DMS 273 treated with DMSO at 0.1 percent for 48 hours (cell line): ENCODE data around the gene RAC2.

Experiments
- DNase-seq: peaks from one replicate; lab custom pipeline; 2025; lab: John Stamatoyannopoulos, UW

RAC2 gene

DNA sequence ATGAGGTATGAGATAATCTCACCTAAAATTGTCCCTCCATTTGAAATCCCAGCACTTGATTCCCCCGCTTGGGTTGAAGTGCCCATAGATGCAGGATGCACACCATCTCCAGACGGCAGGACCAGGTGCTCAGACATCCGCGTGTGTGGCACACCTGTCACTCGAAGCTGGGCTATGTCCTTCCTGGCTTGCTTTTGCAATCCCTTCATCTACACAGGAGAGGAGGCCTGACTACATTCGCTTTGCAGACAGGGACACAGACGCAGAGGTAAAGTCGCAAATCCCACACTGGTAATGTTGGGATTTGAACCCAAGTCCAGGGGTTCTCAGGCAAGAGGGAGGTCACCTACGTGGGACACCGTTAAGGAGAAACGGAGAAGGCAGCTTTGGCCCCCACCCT, 31.1 kb upstream of the RAC2 start:
- no peak for DNase-seq

DNA sequence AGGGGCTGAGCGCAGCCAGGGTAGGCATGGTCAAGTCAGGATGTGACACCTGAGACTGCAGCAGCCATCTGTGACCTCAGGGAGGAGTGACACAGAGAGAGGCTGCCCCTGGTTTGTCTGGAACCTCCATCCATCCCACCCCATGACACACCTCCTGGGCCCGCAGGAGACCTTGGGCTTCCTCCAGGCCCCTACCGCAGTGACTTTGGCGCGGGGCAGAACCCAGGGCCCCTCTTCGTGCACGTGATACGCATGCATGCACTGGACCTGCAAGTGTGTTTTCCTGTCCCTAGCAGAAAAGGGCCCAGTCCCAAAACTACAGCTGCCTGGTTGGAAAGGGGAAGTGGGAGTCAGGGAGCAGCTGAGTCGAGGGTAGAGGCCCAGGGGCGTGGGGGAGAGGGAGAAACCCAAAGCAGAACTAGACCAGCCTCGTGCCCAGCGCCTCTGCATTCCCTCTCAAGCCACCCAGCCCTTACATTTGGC, 30.4 kb upstream of the RAC2 start:
- no peak for DNase-seq

DNA sequence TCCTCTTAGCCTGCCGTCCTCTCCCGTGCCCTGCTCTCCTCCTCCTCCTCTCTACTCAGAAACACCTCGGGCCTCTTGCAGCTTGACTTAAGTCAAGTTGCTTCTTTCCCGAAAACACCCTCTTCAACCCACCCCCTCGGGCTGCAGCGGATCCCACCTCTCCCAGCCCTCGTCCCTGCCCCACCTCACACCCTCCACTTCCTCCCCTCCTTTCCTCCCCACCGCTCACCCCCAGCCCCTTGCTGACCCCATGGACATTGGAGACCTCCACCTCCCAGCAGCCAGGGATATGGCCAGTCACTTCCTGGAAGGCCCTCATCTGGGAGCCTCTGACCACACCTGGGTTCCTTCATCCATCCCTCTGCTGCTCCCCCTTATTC, 29.8 kb upstream of the RAC2 start:
- no peak for DNase-seq

DNA sequence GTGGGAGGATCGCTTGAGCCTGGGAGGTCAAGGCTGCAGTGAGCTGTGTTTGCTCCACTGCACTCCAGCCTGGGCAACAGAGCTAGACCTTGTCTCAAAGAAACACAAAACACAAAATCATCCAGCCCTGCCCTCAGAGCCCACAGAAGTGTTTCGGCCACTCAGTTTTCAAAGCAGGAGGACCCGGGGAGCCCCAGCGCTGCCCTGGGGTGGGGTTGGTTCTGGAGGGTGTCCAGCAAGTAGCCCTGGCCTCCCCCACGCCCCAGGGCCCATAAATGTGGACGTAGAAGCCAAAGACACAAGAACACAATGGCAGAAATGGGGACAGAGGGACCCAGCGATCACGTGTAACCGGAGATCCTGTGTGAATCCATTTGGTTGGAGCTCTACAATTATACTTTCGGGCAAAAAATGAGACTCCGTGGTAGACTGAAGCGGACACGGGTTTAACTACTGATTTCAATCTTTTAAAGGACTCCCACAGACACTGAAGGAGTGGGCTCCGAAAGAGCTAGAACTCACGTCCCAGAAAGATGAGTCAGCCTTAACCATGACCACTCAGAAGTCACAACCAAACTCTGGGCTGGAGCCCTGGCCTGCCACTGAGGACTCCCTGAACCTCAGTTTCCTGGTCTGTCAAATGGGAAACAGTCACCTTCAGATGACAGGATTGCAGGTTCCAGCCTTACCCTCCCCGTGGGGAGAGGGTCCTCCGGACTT, 29.2 kb upstream of the RAC2 start:
- DNase-seq: no peak

DNA sequence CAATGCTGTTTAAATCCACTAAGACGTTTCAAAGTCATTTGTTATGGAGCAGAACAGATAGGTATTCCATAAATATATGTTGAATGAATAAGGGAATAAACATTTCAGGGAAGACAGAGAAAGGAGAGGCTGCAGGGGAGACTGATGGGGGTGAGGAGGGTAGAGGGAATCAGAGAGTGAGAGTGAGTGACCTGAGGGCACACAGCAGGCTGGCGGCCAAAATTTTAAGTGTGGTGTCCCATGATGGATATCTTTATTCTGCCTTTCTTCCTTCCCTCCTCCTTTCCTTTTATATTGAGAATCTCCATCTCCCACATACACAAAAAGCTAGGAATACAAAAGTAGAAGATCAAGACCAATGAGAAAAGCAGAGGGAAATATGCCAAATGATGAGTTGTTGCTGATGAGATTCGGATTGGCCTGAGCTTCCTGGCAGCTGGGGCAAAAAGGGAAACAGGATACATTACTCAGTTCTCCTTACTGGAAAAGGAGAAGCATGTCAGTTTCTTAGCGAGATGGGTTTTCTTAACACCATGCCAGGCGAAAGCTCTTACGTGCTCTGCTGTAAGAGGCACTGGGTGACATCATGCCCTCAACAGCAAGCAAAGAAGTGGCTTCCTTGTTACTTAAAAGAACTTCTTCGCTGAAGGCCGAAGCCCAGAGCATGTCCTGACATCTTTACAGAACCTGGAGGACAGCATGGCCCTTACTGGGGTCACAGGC, 27.0 kb upstream of the RAC2 start:
- no peak for DNase-seq

DNA sequence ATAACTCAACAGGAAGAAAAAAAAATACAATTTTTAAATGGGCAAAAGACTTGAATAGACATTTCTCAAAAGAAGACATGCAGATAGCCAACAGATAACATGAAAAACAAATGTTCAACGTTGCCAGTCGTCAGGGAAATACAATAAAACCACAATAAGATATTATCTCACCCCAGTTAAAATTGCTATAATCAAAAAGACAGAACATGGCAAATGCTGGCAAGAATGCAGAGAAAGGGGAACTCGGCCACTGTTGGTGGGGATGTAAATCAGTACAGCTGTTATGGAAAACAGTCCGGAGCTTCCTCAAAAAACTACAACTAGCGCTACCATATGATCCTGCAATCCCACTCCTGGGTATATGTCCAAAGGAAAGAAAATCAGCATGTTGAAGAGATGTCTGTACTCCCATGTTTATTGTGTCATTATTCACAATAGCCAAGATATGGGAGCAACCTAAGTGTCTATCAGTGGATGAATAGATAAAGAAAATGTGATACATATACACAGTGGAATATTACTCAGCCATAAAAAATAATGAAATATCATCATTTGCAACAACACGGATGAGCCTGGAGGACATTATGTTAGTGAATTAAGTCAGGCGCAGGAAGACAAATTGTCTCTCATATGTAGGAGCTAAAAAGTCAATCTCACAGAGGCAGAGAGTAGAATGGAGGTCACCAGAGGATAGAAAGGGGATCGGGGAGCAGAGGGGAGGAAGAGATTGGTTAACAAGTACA, 26.0 kb upstream of the RAC2 start:
- DNase-seq: no peak

DNA sequence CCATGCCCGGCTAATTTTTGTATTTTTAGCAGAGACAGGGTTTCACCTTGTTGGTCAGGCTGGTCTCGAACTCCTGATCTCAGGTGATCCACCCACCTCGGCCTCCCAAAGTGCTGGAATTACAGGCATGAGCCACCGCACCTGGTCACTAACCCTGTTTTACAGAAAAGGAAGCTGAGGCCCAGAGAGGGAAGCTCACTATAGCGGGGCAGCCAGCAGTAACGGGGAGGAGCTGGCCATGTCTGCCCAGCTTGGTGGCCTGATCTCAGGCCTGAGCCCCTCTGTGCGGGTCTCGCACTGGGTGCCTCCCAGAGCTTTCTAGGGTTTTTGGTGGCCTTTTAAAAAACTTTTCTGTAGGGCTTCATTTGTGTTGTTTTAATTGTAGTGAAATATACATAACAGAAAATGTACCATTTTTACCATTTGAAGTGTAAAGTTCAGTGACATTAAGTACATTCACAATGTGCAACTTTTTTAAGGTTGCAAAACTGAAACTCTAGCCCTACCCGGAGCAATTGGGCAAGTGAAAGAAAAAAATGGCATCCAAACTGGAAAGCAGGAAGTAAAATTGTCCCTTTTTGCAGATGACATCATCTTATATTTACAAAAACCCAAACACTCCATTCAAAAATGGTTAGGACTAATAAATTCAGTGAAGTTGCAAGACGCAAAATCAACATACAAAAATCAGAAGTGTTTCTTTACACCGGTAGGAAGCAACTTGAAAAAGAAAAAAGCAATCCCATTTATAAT, 23.8 kb upstream of the RAC2 start:
- DNase-seq: no peak

DNA sequence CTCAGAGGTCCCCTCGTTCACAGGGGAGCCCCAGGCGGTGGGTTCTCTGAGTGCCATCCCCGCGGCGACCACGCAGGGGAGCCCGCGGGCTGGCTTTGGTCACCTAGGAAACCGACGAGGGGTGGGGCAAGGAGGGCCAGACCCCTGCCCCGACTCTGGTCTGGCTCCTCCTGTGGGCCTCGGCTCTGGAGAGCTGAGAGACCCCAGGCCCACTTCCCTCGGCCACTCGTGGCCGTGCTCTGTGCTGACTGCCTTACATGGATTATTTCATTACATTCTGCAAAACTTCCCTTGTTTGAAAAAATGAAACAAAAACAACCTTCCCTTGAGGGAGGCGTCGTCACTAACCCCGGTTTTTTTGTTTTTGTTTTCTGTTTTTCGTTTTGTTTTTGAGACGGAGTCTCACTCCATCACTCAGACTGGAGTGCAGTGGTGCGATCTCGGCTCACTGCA, 23.1 kb upstream of the RAC2 start:
- no peak for DNase-seq

DNA sequence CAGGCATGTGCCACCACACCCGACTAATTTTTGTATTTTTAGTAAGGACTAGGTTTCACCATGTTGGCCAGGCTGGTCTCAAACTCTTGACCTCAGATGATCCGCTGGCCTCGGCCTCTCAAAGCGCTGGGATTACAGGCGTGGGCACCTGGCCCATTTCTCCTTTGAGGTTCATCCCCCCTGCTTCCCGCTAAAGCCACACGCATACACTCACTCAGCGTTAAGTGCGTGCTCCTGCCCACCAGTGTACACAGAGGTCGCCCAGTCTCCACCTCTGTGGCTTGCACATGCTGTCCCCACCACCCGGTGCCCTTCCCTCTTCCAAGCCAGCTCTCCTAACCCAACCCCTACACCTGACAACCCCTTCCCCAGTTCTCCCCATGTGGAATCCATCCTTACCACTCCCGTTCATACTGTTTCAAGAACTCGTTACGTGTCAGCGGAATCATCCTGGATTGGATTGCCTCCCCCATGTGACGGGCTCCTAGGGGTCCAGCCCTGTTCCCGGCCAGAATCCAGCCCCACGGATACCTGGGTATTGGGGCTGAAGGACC, 22.6 kb upstream of the RAC2 start:
- no peak for DNase-seq

DNA sequence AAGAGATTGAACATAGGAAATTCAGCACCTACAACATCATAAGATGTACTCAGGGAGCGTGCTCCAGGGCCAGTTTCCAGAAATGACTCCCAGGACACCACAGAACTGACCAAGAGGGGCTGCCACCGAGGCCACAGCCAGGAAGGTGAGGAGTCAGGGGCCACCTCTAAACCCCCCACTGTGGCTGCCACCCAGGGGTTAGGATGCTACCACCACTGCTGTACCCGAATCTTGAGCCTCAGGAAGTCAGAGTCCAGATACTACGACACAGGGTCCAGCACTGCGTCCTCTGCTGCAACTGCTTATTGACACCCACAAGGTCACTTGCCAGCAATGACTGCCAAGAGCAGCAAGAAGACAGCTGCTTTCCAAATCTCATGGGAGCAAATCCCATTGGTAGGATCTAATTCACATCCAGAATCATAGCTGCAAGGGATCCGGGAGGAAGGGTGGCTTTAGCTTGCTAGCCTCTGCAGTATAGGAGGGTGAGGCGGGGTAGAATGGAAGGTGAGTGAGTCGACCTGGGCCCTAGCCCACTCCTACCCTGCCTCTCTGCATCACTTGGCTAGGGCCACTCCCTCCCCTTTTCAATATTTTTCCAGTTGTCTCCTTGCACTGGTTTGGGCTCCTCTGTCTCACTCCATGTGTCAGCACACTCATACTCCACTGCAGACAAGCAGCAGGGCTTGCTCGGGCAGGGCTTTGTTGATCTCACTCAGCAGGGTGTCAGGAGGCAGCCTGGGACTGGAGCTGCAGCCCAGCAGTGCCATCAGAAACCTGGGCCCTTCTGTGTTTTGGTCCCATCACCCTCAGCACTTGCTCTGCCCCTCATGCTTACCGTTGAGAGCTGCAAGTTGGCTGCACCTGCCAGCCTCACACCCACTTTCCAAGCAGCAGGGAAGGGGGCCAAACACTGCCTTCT, 20.2 kb upstream of the RAC2 start:
- no peak for DNase-seq

DNA sequence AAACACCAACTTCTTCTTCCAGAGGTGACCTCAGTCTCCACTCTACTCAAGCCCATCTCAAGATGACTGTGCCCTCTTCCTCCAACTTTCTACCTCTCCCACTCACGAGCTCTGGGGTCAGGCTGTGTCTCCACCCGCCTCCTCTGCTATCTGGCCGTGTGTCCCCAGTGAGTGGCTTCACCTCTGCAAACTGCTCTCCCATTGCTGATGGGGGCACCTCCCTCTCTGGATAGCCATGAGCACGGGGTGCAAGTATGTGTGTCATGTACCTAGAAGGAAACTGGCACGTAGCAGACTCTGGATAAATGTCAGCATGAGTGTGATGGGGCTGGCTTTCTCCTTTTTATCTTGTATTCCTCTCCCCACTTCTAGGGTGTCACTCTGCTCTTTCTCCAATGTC, 18.3 kb upstream of the RAC2 start:
- DNase-seq: no peak

DNA sequence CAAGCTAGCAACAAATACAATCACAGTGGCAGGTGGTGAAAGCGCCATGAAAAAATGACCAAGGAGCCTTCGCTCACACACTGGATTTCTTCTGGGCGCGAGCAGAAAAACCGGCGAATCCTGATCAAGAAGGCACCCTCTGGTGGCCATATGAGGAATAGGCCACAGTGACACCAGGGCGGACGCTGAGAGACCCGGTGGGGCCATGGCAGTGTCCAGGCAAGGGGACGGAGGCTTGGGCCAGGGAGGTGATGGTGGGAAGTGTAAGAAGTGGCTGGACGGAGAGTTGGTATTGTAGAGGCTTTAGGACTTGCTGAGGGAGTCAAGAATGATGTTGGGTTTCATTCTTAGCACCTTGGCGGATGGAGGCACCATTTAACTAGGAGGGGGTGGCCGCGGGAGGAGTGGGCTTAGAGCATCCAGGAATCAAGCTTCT, 16.9 kb upstream of the RAC2 start:
- no peak for DNase-seq

DNA sequence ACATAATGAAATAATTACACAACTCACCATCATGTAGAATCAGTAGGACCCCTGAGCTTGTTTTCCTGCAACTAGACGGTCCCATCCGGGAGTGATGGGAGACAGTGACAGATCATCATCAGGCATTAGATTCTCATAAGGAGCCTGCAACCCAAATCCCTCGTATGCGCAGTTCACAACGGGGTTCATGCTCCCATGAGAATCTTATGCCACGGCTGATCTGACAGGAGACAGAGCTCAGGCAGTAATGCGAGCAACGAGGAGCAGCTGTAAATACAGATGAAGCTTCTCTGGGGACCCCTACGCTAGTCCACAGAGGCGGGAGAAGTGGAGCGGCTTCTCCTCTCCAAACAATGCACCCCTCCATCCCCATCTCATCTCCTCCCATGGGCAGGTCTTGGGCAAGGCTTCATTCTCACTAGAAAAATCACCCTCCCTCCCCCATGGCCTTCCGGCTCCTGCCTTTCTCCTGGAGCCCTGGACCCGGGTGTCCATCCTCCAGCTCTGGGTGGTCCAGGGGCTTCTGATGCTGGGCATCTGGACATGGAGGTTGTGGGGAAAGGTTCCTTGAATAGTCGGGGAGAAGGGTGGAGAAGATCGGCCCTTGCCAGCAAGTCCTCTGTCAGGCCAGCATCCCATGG, 16.2 kb upstream of the RAC2 start:
- DNase-seq: no peak

DNA sequence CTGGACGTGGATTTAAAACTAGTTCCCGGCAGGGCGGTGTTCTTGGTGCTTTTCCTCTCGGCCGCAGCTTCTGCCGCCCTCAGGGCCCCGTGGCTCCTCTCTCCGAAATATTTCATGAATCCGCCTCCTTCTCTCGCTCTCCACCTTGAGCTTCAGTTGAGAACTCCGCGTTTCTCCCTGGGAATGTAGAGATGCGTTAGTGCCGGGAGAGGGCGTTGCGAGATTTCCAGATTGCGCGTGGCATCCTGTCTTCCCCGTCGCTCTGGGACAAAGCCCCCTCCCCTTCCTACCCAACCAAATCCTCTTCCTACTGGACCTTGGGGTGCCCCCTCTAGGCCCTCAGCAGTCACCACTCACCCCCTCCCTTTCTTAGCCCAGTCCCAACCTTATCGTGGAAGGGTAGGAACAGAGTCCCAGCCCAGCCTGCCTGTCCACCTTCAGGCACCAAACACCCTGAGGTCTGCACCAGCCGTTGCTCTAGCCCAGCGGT, 15.5 kb upstream of the RAC2 start:
- no peak for DNase-seq

DNA sequence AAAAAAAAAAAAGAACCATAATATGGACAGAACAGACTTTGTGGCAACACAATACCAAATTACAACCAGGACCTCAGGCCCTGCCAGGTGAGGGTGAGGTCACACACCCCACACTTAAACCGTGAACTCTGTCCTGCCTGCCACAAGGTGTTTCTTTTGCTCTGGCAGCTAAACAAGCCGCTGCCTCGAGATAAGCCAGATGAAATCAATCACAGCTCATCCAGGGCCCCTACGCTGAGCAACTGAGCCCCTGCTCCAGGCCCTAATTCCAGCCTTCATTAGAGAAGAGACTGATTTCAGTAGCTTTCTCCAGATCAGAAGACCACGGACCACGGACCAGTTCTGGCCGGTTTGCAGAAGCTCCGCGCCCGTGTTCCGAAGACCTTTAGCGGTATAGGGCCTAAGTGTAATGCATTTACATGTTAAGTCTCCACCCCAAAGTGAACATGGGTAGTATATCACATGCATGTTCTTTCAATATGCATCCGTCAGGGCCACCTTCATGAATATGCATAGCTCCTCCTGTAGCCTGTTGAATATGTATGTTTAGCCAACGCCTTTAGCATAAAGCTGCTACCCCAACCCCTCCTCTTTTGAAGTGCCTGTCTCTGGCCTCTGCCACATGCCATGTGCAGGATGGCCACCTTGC, 14.8 kb upstream of the RAC2 start:
- DNase-seq: no peak

DNA sequence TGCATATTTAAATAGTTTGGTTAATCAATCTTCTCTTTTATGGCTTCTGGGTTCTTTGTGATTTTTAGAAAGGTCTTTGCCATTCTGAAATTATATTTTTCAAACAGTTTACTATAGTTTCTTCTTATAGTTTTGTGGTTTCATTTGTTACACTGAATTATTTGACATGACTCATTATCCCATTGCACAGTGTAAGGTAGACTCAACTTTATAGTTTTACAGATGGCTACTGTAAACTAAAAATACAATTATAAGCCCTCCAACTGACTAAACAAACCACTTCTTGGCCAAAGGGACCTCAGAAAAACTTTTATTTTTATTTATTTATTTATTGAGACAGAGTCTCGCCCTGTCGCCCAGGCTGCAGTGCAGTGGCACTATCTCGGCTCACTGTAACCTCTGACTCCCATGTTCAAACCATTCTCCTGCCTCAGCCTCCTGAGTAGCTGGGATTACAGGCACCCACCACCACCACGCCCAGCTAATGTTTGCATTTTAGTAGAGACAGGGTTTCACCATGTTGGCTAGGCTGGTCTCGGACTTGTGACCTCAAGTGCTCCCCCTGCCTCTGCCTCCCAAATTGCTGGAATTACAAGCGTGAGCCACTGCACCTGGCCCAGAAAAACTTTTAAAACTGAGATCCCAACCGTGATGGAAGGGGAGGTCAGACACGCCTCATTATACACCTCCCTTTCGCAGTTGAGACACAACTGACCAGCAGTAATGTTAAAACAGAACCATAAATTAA, 14.1 kb upstream of the RAC2 start:
- DNase-seq: no peak

DNA sequence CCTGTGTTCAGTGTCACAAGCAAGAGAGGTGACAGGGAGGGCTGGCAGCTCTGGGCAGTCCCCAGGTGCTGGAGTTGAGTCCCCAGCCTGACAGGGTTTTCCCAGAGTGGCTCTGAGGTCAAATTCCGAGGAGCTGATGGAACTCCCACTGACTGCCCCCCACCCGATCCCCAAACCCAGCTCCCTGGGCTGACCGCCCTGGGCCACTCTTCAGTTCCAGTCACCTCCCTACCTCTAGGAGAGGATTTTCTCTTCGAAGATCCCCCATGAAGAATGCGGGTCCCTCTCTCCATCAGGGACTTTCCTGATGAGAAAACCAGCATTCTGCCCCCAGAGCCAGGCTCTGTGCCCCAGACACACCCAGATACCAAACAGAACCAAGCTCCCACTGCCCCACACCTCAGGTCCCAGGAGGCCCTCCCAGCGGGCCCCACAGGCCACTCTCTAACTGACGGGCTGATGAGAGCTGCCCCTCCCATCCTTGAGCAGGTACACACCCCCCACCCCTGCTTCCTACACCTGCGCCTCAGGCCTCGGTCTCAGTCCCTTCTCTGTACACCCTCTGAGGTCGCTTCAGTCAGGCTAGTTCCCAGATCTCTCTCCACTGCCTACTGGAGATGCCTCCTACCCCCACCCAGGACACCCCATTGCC, 12.1 kb upstream of the RAC2 start:
- DNase-seq: no peak

DNA sequence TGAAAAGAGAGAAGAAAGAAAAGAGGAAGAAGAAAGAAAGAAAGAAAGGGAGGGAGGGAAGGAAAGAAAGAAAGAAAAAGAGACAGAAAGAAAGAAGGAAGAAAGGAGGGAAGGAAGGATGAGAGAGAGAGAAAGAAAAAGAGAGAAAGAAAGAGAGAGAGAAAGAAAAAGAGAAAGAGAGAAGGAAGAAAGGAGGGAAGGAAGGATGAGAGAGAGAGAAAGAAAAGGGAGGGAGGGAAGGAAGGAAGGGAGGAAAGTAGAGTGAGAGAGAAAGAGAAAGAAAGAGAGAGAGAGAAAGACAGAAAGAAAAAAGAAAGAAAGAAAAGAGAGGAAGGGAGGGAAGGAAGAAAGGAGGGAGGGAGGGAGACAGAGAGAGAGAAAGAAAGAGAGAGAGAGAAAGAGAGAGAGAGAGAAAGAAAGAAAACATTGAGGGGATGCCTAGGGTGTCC, 11.5 kb upstream of the RAC2 start:
- no peak for DNase-seq
